NCI-H2107 treated with DMSO at 0.1 percent for 48 hours (cell line): ENCODE results near the gene RTP3.
"Not testable (repeated sequence)": the region's sequence is repeated elsewhere in the genome, so short reads cannot be mapped to it uniquely, and the experiment has no call there.

Source experiments
- DNase-seq: peaks from one replicate; lab custom pipeline; 2025; ENCODE audit not compliant: unreplicated experiment; lab: John Stamatoyannopoulos, UW

The RTP3 gene

DNA sequence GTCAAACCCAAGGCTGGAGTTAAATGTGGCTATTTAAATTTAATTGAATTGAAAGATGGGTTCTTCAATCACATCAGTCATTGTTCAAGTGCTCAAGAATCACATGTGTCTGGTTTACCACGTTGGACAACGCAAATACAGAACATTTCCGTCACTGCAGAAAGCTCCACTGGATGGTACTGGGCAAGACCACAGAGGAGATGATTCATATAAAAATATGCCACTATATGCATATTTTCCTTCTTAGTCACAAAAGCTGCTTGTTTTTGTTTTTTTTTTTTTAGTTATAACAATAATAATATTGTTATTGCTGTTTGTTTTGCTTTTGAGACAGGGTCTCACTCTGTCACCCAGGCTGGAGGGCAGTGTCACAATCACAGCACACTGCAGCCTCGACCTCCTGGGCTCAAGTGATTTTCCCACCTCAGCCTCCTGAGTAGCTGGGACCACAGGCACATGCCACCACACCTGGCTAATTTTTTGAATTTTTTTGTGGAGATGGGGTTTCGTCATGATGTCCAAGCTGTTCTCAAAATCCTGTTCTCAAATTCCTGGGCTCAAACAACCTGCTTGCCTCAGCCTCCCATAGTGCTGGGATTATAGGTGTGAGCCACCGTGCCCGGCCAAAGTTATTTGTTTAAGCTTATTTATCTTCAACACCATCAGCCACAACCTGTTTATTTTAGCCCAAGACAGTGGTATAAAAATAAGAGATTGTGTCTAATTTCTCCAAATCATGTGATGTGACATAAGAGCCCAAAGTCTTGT is 19.4 kb downstream of the RTP3 start:
- no peak for DNase-seq

DNA sequence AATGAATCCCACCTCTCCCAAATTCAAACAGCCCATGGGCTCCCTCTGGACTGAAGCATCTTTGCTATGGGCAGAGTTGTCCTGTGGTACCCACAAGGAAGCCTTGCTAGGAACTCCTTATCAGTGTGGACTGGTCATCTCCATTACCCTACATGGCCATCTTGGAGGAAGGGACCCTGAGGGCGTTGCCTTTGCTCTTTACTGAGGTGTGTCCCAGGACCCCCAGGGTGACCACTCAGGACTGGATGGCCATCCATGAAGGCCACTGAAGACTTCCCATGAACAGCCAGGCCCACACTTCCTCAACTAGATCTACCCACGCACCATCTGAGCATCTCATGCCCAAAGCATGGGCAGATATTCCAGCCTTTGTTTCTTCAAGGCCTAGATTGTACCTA is 20.0 kb downstream of the RTP3 start:
- DNase-seq, result no peak

- DNase-seq, result no peak
Observed at GRCh38 chr3:46519952-46520351, 22.2 kb downstream of the RTP3 start.

GRCh38 chr3:46520531-46520930 is 22.8 kb downstream of the RTP3 start:
- no peak for DNase-seq

- DNase-seq, result no peak
Observed at GRCh38 chr3:46521096-46521495, 23.3 kb downstream of the RTP3 start.

GRCh38 chr3:46522201-46522600 is 24.4 kb downstream of the RTP3 start:
- DNase-seq, result not testable (repeated sequence)

- no peak for DNase-seq
Observed at GRCh38 chr3:46523556-46523955, 25.8 kb downstream of the RTP3 start.

DNA sequence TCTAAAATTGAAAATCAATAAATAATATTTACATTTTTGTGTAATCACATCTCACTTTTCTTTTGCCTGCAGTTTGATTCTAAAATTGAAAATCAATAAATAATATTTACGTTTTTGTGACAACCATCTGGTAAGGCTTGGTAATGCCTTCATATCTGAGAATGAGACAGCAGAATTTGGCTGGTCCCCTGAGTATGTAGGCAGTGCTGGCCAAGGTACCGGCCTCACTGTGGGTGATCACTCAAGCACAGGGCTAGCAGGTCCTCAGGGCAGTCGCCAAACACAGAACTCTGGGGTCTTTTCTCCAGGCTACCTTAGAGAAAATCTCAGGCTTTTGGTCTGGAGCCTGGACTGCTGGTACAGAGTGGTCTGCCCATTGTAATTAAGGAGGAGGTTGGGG is 26.2 kb downstream of the RTP3 start:
- no peak for DNase-seq

- no peak for DNase-seq
Observed at GRCh38 chr3:46524832-46525231, 27.1 kb downstream of the RTP3 start.

GRCh38 chr3:46527239-46527638 is 29.5 kb downstream of the RTP3 start:
- DNase-seq, result no peak

DNA sequence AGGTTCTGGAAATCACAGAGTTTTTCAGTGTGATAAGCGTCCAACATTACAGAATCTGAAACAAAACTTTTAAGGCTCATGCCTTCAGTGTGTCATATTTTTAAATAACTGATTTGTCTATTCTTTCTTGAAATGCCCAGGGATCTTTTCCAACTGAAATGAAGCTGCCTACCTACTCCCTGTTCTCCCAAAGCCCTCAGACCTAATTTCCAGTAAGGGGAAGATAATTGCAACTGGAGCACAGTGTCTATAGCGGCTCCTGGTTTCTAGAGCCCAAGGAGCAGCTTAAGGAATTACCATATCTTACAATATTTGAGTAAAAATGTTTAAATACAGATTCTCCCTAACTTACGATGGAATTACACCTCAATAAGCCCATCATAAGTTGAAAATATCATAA is 35.3 kb downstream of the RTP3 start:
- DNase-seq, result no peak

GRCh38 chr3:46535746-46536145 is 38.0 kb downstream of the RTP3 start:
- no peak for DNase-seq

GRCh38 chr3:46536758-46537157 is 39.0 kb downstream of the RTP3 start:
- no peak for DNase-seq

DNA sequence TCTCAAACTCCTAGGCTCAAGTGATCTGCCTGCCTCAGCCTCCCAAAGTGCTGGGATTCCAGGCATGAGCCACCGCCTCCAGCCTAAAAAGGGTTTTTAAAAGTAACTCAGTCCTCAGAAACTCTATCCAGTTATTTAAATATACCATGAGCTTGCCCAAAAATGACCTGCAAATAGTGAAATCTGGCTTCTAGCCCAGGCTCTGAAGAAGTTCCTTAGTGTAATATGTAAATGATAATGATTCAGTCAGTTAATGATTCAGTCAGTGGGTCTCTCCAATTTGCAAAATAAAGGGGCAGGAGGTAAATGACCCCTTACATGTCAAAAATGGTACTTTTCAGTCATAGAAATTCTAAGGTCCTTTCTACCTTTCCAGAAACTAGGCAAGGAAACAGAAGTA is 39.5 kb downstream of the RTP3 start:
- no peak for DNase-seq

- DNase-seq, result no peak
Observed at GRCh38 chr3:46537779-46538178, 40.0 kb downstream of the RTP3 start.

DNA sequence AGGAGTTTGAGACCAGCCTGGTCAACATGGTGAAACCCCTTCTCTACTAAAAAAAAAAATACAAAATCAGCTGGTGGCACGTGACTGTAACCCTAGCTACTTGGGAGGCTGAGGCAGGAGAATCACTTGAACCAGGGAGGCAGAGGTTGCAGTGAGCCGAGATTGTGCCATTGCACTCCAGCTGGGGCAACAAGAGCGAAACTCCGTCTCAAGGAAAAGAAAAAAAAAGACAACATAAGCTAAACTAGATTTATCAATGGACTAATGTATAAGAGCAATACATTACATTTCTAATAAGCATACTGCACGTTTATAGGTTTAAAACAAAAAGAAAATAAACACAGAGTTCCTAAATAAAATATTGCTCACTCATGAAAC is 40.6 kb downstream of the RTP3 start:
- not testable (repeated sequence) for DNase-seq

DNA sequence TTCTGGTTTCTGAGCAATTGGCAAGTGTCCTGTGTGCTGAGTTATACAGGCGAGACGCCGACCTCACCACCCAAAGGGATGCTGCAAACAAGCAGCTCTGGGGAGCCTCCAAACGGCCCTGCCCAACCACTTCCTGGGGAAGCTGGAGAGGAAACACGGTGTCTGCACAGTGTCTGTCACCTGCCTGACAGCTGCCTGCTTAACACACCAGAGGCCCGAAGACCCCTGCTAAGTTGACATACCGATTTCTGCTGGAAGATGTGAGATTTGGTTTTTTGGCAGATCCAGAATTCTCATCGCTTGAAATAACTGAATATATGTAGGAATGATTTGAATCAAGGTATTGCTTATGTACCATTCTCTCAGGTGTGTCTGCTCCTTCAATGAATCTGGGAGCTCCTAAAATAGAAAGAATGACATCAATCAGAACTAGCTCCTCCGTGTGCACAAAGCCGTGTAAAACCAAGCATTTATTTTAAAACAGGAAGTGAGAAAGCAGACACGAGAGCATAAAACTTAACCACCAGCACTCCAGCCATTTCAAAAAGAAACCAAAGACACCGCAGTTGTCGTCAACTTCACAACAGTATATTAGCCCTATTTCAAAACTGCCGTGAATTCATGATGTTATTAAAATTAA is 41.1 kb downstream of the RTP3 start:
- no peak for DNase-seq

GRCh38 chr3:46539443-46540005 is 41.7 kb downstream of the RTP3 start:
- no peak for DNase-seq

DNA sequence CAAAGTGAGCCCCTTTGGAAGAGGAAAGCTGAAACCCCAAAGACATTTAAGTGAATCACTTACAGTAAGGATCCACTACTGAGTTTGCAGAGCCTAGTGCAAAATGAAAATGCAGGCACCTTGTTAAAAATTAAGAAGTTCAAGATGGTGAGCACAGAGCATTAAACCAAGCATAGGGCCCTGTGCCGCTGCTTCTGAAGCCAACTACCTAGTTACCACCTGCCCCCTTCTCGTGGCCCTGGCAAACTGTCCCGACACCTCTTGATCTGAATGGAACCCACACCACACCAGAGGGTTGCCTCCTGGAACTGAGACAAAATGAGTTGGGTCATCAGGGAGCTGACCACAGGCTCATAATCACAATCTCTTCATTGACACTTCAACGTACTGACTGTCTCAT is 42.8 kb downstream of the RTP3 start:
- DNase-seq, result no peak

DNA sequence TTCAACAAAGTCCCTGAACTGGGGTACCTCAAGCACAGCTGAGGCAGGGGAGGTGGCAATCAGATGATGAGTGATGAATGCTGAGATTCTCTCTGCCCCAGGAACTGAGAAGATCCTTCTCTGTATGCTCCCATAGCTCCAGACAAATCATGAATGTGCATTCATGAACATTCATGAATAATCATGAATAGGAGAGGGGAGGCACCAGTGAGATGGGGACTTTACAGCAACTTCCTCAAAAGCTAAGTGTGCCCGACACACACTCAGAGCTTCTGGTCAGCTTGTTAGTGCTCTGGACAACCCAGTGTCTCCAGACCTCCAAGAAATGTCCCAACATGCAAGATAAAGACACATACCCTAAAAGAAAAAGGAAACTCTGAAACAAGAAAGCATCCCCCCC is 44.1 kb downstream of the RTP3 start:
- no peak for DNase-seq

DNA sequence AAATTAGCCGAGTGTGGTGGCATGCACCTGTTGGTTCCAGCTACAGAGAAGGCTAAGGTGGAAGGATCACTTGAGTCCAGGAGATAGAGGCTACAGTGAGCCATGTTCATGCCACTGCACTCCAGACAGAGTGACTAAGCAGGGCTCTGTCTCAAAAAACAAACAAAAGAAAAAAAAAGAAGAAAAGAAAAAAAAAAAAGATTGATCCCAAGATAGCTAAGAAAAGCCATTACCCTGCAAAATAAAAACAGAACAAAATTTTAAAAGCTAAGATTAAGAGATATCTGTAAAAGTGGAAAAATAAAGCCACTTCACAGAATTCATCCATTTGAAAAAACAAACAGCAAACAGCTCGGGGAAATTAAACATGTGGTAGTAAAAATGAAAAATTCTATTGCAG is 44.6 kb downstream of the RTP3 start:
- DNase-seq, result no peak

DNA sequence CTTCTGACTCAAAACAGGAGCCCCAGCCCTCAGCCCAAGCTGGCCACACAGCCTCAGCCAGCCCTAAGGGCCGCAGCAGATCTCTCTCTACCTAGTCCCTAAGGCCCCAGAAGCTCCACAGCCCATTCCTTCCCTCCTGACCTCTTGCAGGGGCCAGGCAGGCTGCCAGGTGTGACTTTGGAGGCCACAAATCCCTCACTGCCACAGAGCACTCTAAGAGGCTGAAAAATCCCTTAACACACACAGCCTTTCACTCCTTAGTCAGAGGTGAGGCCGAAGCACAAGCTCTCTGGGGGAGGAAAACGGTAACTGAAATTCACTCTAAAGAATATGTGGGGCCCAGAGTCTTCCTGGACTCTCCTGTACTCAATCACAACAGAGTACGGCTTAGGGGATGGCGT is 45.0 kb downstream of the RTP3 start:
- DNase-seq, result no peak
